ENCODE measurements around the gene RIN3. TPM values are rescaled to one million over a fixed set of nuclear protein-coding genes. Genes with fewer than 3 reads are reported as not detected.
A peak's percentile ranks its signal among the peaks of the same experiment; 100 is the strongest.

The RIN3 gene
- total and polyA plus RNA-seq, 10 donors: 17.2 to 117 (median 75.7) TPM

DNA sequence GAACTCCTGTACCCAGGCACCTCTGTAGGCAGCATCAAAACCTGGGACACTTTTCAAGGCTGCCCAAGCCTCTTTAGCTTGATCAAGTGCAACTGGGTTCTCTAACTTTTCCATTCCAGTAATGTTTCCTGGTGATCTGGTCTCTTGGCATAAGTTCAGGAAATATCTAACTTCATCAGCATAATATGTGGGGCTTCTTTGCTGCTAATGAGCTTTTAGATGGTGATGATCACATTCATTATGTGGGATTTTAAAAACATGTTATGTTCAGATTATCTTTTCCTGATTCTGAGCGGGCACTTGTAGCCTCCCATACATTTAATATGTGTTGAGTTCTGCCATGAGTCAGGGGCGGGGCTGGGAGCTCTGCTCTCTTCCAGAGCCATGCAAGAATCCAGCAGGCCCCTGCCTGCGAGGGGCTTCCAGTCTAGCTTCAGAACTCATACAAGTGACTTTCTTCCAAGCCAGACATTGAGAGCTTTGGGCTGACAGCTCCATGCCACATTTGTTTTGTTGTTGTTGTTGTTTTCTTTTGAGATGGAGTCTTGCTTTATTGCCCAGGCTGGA is 39.5 kb upstream of the RIN3 start:
- Histone ChIP-seq H3K4me3 (no peak overlapping the region), H3K36me3 (no peaks in the 10 kb centered on the region), H3K27ac (peak overlapping the region in 5 of 8 donors; percentile 0 to 77 (median 66)), H3K27me3 (replicated peaks in 1 of 7) (no peaks in the 10 kb centered on the region), H3K4me1 (peaks cover 0 to 47% (median 29%) of the 10 kb centered on the region in 6 donors), H3K9me3 (peaks cover 0 to 11% (median 4%) of the 10 kb centered on the region in 8 donors)
- DNase-seq: peak; percentile 66
- no peak for TF ChIP-seq POLR2AphosphoS5 (IDR thresholded peaks at IDR 0.05)
- TF ChIP-seq, protein P1, sequence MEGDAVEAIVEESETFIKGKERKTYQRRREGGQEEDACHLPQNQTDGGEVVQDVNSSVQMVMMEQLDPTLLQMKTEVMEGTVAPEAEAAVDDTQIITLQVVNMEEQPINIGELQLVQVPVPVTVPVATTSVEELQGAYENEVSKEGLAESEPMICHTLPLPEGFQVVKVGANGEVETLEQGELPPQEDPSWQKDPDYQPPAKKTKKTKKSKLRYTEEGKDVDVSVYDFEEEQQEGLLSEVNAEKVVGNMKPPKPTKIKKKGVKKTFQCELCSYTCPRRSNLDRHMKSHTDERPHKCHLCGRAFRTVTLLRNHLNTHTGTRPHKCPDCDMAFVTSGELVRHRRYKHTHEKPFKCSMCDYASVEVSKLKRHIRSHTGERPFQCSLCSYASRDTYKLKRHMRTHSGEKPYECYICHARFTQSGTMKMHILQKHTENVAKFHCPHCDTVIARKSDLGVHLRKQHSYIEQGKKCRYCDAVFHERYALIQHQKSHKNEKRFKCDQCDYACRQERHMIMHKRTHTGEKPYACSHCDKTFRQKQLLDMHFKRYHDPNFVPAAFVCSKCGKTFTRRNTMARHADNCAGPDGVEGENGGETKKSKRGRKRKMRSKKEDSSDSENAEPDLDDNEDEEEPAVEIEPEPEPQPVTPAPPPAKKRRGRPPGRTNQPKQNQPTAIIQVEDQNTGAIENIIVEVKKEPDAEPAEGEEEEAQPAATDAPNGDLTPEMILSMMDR (IDR thresholded peaks at IDR 0.05 in 8 of 11, conservative IDR thresholded peaks at IDR 0.05 in 3 of 11): no peak
- no peak for TF ChIP-seq POLR2A (IDR thresholded peaks at IDR 0.05)
- intact Hi-C loops (cut with DNase I; ENCODE audit: low total_unique reads): no loop called here
- WGBS, 5 donors: 82 to 98% (median 83%) methylated on average over 3 of the region's 3 CpGs

DNA sequence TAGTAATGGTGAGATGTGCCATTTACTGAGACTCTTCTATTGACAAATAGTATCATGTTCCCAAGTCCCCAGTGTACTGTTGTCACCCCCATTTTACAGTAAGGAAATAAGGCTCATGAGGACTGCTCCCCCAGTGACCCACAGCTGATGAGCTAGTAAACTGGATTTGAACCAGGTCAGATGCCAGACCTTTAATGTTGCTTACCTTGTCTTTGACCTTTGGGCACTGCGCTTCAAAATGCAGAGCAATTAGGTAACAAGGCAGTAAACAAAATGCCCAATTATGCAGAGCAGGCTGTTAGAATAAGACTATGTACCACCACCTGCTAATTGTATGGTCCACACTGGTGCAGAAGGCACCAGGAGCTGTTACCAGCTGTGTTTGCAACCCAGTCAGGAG is 38.5 kb upstream of the RIN3 start:
- H3K4me3 ChIP-seq: peak overlapping the region in 1 of 8 donors; percentile 8
- intact Hi-C loops (cut with DNase I; ENCODE audit: low total_unique reads): no loop called here
- peak overlapping the region in 7 of 8 donors; percentile 62 to 85 (median 79) for H3K27ac ChIP-seq
- no peaks in the 10 kb centered on the region for H3K36me3 ChIP-seq
- H3K4me1 ChIP-seq: peaks cover 0 to 47% (median 29%) of the 10 kb centered on the region in 6 donors
- no peak for DNase-seq
- no peak for TF ChIP-seq POLR2AphosphoS5 (IDR thresholded peaks at IDR 0.05)
- TF ChIP-seq, protein P1 (IDR thresholded peaks at IDR 0.05 in 8 of 11, conservative IDR thresholded peaks at IDR 0.05 in 3 of 11): no peak
- no peak for TF ChIP-seq POLR2A (IDR thresholded peaks at IDR 0.05)
- no peaks in the 10 kb centered on the region for H3K27me3 ChIP-seq (replicated peaks in 1 of 7)
- H3K9me3 ChIP-seq: peaks cover 0 to 9% (median 0%) of the 10 kb centered on the region in 8 donors
- 89 to 100% (median 91%) methylated on average over 1 of the region's 1 CpG for WGBS, 5 donors

DNA sequence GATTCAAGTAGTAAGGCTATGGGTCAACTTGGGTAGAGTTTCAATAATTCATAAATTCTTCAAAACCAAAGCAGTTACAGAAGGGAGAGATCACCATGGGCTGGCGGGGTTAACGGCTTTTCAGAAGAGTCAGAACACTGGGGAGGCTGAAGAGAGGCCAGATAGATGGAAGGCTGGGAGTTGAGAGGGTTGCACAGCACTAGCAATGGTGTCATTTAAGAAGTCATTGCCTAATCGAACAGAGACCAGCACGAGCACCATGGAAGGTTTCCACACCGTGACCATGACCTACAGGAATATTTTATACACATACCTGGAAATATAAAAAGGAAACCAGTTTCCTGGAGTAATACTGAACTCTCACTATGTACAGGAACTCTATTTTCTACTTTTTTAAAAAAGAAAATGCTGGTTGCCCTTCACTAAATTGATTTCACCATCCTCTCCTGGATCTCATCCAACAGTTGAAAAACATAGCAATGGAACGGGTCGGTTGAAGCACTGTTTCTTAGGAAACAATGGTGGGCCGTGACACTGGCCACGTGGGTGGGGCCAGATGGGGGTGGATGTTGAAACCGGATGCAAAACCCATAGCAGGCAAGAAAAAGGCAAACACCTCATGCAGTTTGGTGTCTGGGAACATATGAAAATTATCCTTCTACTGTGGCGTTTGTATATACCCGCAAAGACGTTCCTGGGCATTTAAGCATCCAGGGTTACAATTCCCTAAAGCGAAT is 38.0 kb upstream of the RIN3 start:
- Histone ChIP-seq H3K9me3 (peaks cover 0 to 9% (median 0%) of the 10 kb centered on the region in 8 donors), H3K36me3 (no peaks in the 10 kb centered on the region), H3K4me3 (peak overlapping the region in 1 of 8 donors; percentile 8), H3K27me3 (replicated peaks in 1 of 7) (no peaks in the 10 kb centered on the region), H3K4me1 (peaks cover 0 to 47% (median 29%) of the 10 kb centered on the region in 6 donors), H3K27ac (peak overlapping the region in 7 of 8 donors; percentile 62 to 85 (median 79))
- intact Hi-C loops (cut with DNase I; ENCODE audit: low total_unique reads): no loop called here
- 35 to 64% (median 48%) methylated on average over 14 of the region's 14 CpGs for WGBS, 5 donors
- TF ChIP-seq, protein P1 (IDR thresholded peaks at IDR 0.05 in 8 of 11, conservative IDR thresholded peaks at IDR 0.05 in 3 of 11): no peak
- peak in 2 of 3 donors; percentile 47 to 75 for TF ChIP-seq POLR2AphosphoS5 (IDR thresholded peaks at IDR 0.05)
- DNase-seq: peak; percentile 84

DNA sequence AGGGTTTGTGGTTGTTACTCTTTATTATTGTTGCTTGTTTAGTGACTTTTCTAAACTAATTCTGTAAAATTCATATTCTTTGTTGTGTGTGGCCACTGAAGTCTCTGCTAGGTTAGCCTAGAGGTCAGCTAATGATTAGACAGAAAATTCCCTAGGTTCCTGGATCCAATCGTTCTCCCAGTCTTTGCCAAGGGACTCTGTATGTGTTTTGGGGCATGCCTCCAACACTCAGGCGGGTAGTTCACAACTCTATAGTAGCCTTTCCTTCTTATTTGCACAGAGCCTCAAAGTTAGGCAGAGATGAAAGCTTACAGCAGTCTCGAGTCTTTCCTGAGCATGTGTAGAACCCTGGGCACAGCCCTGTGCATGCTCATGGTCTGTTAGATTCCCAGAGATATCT is 32.7 kb upstream of the RIN3 start:
- H3K36me3 ChIP-seq: peaks cover 0 to 6% (median 0%) of the 10 kb centered on the region in 6 donors
- peaks cover 0 to 9% (median 0%) of the 10 kb centered on the region in 8 donors for H3K9me3 ChIP-seq
- no peak for DNase-seq
- peak overlapping the region in 4 of 8 donors; percentile 7 to 55 (median 27) for H3K27ac ChIP-seq
- WGBS, 5 donors: 83 to 91% (median 86%) methylated on average over 3 of the region's 3 CpGs
- H3K4me1 ChIP-seq: peaks cover 0 to 33% (median 16%) of the 10 kb centered on the region in 6 donors
- H3K4me3 ChIP-seq: no peak overlapping the region
- intact Hi-C loops (cut with DNase I; ENCODE audit: low total_unique reads): no loop called here
- TF ChIP-seq POLR2A (IDR thresholded peaks at IDR 0.05) (no peak), POLR2AphosphoS5 (IDR thresholded peaks at IDR 0.05) (no peak)
- TF ChIP-seq, protein P1 (IDR thresholded peaks at IDR 0.05 in 8 of 11, conservative IDR thresholded peaks at IDR 0.05 in 3 of 11): no peak
- H3K27me3 ChIP-seq (replicated peaks in 1 of 7): no peaks in the 10 kb centered on the region

Measured in spleen (tissue), 11 donors.